ELF-1 (cell line): ENCODE measurements around the gene RCSD1.

Experiments used
- DNase-seq: peaks from one replicate; pipeline ENCODE4 v3.0.0-alpha.2; 2016; ENCODE audit warnings: low read depth, low spot score

Gene RCSD1

GRCh38 chr1:167668108-167668507, 38.1 kb downstream of the RCSD1 start:
- no peak for DNase-seq

DNA sequence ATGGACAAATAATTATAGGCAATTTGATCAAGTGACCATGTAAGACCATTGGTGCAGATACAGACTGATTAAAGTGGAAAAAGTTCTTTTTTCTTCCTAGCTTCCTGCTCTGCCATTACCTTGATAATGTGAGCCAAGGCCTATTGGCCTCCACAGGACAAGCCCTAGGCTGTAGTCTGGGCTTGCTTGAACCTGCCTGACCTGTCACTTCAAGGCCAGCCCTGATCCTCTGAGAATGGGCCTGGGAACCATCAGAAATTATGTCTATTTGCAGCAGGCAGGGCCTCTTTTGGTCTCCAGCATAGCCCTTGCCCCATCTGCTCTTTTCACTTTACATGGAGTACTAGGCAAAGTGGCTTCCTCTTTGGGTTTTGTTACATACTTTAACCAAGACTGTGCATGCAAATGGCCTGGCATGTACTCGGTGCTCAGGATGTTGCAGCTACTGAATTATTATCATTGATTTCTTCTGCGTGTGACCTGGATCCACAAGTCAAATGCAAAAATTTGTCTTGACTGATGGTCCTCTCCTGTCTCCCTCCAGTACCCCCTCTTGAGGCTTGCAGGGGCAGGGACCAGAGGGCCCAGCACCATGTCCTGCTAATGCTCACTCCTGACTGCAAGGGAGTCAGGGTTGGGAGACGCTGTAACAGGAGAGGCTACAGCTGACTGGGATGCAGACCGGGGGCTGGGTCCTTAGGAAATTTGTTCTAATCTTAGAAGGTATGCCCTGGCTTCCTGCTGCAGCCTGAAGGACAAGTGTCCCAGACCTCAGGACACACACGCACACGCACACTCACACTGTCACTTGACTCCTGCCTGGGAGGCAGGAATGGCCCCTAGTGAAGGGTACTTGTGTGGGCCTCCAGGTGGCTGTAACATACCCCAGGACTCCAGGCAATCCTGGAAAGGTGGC, 39.4 kb downstream of the RCSD1 start:
- DNase-seq, result peak; percentile 50

DNA sequence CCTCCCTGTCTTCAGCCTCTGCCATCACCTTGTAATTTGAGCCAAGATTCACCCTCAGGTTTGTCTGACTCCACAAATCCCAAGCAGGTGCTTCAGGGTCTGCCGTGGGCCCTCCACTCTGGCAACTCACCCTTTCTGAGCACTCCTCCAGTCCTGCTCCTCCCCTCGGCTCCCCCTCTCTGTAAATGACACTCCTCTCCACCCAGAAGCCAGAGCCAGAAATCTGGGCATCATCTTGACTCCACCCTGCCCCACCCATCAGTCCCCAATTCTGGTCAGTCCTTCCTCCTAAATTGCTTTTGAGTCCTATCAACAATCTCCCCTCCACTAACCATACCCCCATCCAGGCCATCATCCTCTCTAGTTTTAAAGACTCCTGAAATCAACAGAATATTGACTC, 40.5 kb downstream of the RCSD1 start:
- no peak for DNase-seq

GRCh38 chr1:167671727-167672511, 41.9 kb downstream of the RCSD1 start:
- peak; percentile 31 for DNase-seq

DNA sequence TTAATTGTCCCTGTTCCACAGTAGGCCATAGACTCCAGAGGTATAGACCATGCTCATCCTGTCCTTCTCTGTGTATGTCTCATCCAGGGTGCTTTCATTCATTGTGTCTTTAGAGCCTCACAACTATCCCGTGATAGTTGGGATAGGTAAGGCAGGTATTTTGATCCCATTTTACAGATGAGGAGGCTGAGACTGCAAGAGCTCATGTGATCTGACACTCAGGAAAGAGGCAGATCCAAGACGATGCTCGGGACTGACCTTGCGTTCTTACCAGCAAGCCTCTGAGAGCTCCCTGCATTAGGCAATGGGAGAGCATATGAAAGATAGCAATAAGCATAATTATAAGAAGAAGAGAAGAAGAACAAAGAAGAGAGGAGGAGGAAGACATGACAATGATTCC, 42.8 kb downstream of the RCSD1 start:
- DNase-seq, result no peak

GRCh38 chr1:167673265-167673664, 43.2 kb downstream of the RCSD1 start:
- DNase-seq, result no peak

DNA sequence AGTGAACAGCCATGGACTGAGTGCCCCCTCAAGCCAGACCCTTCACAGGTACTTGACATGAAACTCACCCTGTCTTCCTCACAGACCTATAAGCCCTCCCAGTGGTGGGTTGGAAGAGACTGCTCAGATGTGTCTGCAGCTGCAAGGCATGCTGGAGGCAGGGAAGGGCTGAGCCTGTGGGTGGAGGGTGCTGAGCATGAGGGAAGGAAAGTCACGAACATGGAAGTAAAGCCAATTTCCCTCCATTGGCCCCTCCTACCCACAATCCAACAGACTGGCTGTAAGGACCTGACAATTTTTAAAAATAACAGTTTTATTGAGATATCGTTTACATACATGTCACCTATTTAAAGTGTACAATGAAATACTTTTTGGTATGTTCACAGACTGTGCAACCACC, 44.1 kb downstream of the RCSD1 start:
- DNase-seq, result no peak

GRCh38 chr1:167675440-167675839, 45.4 kb downstream of the RCSD1 start:
- no peak for DNase-seq

GRCh38 chr1:167676205-167676915, 46.3 kb downstream of the RCSD1 start:
- no peak for DNase-seq

DNA sequence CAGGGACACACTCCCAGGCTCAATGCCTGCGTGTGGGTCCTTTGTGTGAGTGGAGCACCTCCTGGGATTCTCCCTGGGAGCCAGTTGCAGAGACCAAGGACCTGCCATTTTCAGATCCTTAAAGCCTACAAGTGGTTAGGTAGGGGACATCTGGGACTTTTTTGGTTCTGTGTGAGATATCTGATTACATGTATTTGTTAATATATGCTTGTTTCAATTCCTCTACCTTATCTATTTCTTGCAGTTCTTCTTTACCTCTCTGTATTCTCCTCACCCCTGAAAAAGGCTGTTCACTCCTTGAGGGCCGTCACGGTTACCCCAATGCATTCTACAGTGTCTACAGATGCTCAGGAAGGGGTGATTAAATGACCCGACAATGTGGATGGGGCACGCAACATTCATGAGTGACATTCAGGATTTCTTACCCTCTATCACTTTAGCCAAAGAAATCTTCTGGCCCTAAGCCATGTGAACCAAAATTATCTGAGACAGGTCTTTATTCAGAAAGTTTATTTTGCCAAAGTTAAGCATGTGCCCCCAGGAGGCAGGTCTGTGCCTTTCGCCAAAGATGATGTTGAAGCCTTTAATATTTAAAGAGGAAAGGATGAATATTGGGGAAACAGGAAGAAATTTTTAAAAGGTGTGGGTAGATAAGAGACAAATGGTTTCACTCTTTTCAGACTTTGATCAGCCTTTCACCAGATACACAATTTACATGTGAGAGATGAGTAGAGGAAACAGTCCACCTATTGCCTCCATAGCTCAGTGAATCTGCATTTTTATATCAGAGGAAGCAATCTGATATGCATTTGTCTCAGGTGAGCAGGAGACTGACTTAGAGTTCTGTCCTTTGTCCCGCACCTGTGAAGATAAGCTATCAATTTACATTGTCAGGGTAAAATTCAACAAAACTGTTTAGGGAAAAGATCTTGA, 47.1 kb downstream of the RCSD1 start:
- no peak for DNase-seq

- DNase-seq, result no peak
Observed at GRCh38 chr1:167678422-167678821, 48.4 kb downstream of the RCSD1 start.

DNA sequence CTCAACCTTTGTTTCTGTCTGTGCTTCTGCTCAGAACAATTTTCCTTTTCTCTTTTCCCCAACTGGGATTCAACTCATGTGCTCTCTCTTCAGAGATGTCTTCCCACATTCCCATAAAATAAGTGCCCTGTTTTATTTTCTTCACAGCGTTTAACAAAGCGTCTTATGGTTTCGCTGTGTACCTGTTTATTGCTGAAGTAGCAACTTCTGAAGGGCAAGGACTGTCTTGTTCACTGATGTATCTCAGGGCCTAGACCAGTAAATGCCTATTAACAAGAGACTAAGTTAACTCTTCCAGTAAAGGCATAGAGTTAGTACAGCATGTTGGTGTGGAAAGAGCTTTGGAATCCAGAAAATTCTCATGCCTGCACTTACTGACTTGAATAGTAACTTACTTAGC, 48.8 kb downstream of the RCSD1 start:
- no peak for DNase-seq

DNA sequence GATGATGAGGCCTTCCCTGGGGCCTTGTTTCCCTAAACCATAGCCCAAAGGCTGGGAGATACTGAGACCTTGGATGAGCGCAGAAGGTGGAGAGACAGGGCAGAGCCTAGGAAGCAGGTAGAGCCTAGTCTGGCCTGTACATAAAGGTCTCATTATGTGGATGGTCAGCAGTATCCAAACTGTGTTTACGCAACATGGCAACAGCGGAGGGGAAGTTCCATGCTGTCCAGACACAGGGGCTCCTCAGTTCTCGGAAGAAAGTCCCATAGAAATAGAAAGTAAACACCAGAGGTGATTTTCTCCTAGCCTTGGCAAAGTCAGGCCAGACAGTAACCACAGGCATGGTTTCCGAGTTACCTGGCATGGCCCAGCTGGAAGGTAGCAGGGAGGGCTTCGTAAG, 49.7 kb downstream of the RCSD1 start:
- DNase-seq, result no peak

GRCh38 chr1:167681024-167681423, 51.0 kb downstream of the RCSD1 start:
- peak; percentile 85 for DNase-seq

DNA sequence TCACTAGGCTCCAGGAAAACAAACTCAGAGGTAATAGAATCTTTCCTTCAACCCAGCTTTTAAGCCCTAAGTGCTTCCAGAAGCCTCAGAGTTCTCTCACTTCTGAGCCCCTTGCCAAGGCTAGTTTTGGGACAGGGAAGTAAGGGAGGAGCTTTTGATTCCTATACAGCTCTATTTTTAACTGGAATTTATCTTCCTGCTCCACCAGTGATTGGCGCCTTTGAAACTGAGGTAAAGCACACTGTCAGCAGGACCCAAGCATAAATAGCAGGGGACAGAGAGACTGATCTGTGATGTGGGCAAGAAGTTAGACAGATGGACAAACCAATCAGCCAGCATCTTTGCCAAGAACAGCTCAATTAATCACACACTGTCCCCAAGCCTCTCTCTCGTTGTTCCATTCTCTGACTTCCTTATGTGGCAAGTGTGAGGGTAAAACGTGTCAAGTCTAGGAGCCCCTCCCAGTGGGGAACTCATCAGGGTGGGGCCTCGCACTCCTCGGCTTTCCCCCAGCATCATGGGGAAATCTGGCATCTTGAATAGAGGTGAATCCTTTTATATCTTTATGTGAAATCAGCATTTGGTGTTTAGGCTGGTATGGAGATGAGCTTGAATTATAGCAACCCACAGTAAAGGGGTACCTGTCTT, 51.5 kb downstream of the RCSD1 start:
- no peak for DNase-seq

DNA sequence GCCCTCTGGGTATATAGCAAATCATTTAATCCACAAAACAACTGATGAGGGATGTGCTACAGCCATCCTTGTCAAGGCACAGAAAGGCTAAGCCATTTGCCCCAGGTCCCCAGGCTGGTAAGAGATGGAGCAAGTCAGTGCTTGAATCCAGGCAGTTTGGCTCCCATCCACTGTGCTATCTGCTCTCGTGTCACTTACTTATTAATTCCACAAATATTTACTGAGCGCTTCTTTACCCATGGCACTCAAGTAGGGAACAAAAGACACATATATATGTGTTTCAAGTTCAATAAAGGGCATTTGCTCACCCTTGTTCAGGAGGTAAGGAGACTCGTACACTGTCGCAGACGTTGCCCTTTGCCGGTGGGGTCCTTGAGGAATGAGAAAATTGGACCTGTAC, 53.2 kb downstream of the RCSD1 start:
- no peak for DNase-seq

DNA sequence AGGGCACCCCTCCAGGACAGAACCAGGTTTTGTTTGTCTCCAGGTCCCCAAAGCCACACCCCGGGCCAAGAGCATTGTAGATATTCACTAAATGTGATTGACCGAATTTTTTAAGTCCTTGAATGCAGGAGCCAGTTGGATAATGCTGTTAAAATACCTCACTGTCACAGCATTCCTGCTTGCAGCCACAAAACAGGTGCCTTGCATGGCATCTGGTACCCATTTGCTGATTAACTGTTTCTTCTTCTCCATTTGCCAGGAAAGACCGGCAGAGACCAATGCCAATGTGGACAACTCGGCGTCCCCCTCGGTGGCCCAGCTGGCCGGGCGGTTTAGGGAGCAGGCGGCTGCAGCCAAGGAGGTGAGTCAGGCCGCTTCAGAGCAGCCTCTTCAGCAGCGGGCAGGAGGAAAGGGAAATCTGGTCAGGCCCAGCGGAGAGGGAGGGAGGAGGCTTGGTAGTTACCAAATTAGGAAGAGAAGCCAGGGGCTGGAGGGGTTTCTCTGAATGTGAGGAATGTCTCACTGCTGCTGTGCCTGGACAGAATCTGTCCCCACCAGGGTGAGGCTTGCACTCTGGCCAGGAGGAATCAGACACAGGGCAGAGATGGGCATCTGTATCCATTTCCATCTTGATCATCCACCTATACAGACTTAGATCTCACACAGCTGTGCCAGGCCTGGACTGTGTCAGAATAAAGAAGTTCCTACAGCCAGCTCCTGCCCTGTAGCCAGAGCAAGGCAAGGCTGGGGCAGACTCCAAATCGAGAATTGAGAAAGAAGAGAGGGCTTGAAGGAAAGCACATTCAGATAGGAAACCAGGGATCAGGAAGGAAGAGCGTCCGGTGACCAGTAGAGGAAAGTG, 53.8 kb downstream of the RCSD1 start:
- DNase-seq, result peak; percentile 94

GRCh38 chr1:167685844-167686243, 55.8 kb downstream of the RCSD1 start:
- no peak for DNase-seq

DNA sequence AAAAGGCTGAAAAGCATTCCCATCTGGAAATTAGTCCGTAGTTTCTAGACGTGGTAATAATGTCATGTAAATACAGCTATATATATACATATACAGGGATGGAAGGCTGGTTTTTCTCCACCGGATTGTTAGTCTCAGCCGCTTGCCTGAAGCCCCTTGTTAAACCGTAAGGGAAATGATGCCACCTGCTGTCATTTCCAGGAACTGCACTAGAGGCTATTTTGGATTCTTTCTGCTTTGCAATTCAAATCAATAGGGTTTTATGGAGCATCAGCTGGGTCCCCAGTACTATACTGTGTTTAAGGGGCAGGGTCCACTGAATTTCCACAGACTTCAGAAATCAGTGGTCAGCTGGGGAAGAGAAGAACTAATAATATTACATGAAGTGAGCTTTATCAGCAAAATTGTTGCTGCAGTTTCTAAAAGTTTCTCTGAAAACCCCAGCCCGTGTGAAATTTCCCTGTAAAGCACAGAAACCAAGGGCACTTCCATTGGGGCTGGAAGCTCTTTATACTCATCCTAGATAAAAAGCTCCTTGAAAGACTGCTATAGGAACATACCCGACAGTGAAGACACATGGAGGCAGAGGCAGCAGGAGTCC, 58.0 kb downstream of the RCSD1 start:
- peak; percentile 83 for DNase-seq
